DMS79 treated with DMSO at 0.1 percent for 48 hours (cell line): ENCODE measurements around the gene KIF26A.

ENCODE experiments used
- DNase-seq: peaks from one replicate; lab custom pipeline; 2025; lab: John Stamatoyannopoulos, UW

The KIF26A gene

DNA sequence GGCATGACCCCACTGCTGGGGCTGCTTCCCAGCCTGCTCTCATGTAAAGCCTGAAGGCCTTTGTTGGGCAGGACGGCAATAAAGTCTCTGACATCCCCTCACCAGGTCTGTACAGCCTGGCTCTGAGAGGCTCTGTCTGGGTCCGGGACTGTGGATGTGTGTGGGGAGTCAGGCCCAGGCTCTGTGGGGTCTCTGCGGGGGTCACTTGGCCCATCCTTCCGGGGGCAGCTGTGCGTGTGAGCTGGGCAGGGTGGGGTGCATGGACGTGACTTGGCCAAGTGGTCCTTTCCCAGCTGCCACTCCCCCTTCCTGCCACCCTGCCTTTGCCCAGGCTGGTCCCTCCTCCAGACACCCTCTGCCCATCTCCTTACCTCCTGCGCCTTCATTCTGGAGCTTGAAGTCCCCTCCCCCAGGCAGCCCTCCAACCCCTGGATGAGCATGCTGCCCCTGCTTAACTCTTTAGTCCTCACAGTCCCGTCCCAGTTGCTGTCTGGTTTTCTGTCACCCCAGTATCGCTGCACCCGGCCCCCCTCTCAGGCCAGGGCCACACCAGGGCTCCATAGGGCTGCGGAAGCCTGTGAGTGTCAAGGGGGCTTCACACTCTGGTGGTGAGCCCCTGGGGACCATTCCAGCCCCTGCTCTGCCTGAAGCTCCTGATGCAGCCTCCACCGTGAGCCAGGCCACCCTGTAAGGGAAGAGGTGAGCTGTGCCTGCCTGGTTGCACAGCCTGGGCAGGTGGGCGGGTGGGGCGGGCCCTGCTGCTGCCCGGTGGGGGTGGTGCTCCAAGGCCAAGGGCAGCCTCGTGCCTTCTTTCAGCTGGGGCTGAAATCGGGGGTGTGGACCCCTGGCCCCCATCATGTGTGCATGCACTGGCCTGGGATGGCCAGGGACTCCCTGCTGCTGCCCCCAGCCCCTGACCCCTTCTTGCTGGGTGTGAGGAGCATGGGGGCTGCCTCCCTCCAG lies 25.5 kb upstream of the KIF26A start:
- no peak for DNase-seq

DNA sequence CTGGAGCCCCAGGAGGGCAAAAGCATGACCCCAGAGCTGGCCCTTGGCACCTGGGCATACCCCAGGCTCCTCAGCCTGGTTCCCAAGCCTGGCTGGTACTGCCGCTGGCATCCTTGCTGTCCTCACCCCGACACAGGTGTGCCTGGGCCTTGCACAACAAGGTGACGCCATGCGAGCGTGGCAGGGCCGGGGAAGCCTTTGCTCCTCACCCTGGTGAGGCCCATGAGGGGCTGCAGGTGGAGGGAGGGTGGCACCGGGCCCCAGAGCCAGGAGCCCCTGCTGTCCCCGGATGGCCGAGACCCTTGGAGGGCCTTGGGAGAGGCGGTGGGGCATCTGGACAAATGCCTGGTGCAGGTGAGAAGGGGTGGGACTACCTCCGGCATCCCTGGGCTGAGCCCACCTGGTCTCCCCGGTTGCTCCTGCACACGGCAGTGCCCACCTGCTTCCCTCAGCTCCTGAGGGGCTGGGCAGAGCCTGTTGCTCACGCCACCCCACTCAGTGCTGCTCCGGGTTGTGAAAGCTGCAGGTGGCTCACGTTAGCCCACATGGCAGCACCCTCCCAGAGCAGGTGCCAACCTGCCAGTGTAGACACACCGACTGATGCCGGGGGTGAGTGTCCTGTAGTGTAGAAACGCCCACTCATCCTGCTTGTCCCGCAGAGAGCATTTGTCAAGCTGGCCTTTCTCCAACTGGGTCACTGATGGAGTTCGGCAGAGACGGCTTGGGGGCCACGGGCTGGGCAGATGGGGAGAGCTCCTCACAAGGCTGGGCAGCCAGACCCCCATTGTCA lies 24.6 kb upstream of the KIF26A start:
- no peak for DNase-seq

DNA sequence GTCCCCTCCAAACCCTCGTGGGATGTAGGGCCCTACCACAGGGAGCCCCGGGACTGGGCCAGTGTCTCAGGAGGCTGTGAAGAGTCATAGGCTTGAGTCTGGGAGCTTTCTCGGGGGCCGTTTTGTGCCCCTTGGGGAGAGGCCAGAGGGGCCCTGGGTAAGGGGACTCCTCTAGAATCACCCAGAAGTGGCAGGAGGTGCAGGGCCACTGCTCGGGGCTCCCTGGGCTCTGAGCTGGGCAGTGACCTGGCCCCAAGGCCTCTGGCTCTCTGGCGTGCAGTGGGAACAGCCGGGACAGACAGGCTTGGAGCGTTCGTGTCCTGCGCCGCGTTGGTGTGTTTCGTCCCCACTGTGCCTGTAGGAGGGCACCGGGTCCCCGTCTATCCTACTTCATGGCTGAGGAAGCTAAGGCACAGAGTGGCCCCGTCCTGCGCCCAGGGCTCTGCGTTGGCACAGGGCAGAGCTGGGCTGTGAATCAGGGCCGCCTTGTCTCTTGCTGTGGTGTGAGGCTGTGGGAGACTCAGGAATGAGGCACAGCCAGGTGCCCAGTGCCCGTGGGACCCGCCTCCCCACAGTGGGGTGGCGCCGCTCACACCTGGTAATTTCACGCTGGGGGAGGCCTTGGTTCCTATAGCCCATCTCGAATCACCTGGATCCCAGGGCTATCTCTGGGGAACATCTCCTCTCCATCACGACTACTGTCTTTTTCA lies 23.8 kb upstream of the KIF26A start:
- DNase-seq, result no peak

DNA sequence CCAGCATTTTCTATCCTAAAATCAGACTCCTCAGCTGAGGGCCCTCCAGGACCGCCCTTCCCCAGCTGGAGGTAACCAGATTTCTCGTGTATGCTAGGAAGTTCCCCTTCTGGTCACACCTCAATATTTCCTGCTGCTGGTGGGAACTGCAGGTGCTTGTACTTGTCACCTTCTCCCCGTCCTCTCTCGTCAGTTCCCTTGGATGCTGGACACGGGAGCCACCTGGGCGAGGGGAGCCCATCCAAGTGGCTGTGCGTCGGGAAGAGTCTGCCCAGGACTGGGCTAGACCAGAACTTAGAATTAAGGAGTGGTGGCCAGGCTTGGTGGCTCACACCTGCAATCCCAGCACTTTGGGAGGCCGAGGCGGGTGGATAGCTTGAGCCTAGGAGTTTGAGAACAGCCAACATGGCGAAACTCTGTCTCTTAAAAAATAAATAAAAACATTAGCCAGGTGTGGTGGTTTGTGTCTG lies 23.2 kb upstream of the KIF26A start:
- no peak for DNase-seq

DNA sequence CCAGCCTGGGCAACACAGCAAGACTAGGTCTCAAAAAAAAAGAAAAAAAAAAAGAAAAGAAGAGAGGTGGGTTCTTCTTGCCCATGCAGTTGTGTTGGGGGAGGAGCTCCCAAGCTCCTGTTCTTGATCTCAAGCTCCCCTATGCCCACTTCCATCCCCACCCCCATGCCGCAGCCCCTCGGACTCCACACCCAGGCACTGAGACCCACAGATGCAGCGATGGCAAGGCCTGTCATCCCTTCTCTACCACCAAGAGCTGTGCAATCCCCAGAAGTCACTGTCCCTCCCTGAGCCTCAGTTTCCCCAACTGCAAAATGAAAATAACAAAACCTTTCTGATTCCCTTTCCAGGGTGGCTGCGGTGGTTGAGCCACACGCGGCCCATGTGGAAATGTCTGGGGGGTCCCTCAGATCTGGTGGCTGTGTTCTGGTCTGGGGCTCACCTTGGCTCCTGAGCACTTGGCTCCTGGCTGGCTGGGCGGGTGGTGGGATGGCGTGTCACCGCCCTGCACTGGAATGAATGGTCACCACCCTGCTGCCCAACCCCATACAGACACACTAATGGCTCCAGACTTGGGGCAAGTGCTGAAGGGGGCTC lies 22.6 kb upstream of the KIF26A start:
- no peak for DNase-seq

DNA sequence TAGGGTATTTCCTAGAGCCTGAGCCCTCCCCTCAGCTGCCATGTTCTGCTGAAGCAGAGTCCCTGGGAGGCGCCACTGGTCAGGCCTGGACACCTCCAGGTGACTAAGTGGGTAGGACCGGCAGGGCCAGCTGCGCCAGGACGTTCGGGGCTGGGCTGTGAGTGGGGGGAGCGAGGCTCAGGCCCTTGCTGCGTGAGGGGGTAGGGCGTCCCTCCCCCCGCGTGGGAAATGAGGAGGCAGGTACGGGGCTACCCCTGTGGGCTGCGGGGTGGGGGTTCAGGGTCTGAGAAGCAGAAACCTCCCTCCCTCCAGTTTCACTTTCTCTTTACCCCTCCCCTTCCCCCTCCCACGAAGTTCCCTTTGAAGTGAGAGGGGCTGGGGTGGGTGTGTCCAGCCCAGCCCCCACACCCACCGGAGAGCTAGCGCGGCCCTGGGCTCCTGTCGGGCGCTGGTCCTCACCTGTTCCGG lies 22.1 kb upstream of the KIF26A start:
- DNase-seq, result peak; percentile 13

DNA sequence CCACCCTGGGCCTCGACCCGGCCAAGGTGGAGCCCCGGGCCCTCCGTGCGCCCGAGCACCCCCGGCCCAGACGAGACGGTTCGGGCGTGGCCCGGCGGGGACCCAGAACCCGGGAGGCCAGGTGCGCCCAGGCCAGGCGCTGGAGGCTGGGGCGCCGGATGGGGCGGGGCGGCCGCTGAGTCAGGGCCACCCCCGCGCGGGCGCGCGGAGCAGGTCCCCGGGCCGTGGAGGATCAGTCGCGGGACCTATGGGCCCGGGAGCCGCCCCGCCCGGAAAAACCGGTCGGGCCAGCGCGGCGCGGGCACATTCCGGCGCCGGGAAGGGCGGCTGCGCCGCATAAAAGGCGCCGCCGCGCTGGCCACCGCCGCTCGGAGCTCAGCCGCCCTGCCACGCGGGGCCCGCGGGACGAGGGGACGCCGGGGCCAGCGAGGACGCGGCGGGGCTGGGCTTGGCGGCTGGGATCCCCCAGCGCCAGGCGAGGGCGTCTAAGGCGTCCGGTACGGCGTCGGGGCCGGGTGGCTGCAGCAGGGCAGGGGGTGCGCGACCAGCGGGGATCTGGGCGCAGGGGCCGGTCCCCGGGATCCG lies 21.5 kb upstream of the KIF26A start:
- peak; percentile 13 for DNase-seq

DNA sequence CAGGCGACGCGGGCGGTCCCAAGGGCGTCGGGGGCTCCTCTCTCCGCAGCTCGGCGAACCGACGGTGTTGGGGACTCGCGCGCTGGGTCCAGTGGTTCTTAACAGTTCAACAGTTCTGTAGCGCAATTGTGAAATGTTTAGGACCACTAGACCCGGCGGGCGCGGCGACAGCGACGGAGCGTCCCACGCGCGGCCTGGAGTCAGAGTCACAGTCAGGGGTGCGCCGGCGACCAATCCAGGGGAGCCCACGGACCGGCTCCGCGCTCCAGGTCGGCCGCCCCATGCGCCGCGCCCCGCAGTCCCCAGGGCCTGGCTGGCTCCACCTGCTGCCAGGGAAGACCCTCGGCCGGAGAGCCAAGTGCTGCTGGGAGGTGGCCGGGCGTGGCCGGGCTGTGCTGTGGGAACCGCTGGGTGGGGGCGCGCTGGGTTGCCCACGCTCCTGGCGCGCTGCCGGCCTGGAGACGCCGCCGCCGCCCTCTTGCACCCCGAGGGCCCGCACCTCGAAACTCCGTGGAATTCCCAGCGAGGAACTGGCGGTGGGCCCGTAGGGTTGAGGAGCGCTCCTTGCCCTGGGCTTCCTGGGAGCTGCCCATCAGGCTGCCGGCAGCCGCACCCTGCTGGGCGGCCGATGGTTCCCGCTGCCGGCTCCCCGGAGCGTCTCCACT lies 20.9 kb upstream of the KIF26A start:
- DNase-seq, result peak; percentile 37

DNA sequence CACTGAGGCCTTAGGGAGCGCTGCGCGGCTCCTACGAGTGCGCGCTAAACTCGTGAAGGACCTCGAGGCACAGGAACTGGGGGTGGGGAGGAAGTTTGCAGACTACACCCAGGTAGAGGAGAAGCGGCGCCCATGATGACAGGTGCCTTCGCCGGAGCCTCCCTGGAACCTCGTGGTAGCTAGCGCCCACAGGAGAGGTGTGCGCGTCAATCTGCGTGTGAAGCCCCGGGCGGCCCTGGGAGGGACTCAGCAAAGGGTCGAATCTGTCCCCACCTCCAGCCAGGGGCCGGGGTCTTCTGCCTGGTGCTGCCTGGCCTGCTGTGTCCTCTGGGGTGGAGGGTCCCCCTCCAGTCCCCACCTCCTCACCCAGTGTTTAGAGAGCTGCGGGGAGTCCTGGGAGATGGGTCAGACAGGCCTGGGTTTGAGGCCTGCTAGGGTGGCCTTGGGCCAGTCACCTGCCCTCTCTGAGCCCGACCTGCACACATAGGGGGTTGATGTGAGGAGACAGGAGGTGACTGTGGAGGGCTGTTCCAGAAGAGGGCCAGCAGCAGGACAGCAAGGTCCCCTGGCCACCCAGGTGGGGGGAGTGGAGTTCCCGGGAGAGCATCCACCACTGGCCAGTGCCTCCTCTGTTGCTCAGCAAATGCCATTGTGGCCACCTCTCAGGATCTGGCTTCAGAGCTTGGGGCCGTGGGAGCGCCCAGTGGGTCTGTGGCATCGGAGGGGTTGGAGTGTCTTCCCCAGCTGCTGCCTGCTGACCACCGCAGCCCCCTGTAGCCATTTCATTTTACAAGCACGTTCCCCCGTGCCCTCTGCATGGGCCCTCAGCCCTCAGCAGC lies 20.2 kb upstream of the KIF26A start:
- DNase-seq, result peak; percentile 34

DNA sequence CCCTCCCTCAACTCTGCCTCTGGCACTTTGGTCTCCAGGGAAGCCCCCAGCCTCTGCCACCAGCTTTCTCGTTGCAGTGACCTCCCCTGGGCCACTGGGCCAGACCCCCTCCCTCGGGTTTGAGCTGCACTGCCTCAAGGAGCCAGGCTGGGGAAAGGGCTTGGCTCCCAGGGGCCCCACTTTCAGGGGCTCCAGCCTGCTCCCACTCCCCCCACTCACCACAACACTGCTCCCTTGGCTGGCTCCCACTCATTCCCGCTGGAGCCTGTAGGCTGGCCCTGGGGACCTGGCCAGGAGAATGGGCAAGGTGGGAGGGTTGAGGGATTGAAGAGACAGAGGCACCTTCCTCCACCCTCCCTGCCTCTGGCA lies 19.3 kb upstream of the KIF26A start:
- DNase-seq, result no peak

DNA sequence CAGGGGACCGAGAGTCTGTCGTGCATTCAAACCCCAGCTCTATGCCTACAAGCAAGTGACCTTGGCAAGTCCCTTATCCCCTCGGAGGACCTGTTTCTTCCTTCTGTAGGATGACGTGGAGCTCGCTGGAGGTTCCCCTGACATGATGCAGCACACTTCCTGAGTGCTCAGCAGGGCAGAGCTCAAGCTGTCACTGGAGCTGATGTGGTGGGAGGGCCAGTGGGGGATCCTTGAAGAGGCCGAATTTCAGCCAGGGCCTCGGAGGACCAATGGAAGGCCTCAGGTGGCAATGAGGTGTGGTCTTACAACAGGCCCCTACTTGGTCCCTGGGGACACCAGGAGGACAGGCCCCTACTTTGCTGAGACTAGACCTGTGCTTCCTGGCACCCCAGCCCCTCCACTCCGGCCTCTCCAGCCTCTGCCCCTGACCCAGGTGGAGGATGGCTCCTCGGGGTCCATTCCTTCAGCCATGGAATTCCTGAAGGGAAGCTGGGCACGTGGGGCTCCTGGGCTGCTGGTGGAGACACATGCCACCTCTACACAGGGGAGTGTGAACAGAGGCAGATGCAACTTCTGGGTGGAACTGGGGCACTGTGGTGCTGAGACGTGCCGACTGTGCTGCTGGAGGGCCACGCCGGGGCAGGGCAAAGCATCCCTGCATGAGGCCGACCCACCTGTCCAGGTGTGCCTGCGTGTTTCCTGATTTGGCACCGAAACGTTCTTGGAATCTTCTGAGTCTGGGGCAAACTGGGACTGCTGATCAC lies 18.7 kb upstream of the KIF26A start:
- DNase-seq, result no peak

DNA sequence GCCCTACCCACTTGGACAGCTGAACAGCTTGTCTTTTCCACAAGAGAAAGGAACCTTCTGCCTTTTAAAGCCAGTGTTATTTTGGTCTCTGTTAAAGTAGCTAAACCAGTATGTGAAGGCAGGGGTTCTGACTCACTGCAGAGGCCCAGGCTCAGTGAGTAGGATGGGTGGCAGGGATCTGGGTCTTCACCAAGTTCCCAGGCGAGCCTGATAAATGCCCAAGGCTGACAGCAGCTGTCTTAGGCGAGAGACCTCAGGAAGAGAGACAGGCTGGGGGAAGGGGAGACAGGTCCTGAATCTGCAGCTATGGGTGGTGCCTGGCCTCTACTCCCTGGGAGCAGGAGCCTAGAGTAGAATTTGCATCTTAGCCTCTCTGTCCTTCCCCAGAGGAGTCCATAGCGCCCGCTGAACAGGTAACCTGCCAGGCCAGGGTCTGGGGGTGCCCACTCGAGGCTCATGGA lies 18.1 kb upstream of the KIF26A start:
- DNase-seq, result no peak

DNA sequence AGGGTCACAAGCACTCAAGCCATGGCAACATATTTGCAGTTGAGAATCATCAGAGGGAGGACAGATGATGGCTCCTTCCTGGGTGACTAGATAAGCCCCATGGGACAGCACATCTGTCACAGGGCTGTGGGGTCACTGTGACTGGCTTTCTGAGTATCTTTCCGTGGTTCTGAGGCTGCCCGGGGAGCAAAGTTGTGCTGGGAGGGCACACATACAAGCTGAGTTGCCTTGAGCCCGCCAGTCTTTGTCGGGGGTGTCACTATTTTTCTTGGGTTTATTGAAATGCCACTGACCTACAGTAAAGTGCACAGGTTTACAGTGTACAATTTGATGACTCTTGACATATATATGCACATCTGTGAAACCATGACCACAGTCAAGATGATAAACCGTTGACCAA lies 17.2 kb upstream of the KIF26A start:
- no peak for DNase-seq

DNA sequence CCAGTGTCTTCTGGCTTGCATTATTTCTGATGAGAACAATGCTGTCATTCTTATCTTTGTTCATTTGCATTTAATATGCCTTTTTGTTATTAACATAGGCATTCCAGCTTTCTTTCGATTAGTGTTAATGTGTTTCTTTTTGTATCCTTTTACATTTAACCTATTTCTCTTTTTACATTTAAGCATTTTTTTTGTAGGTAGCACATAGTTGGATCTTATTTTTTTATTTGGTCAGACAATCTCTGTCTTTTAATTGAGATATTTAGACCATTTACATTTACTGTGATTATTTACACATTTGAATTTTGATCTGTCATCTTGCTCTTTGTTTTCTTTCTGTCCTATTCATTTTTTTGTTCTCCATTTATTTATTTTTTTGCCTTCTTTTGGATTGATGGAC lies 14.5 kb upstream of the KIF26A start:
- DNase-seq, result no peak

DNA sequence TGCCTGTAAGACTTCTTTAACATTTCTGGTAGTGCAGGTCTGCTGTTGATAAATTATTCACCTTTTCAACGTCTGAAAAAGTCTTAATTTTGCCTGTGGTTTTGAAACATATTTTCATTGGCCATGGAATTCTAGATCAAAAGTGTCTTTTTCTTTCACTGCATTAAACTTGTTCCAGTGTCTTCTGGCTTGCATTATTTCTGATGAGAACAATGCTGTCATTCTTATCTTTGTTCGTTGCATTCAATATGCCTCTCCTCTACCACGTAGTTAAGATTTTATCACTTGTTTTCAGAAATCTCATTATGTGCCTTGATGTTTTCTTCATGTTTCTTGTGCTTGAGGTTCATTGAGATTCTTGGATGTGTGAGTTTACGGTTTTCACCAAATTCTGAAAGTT lies 13.4 kb upstream of the KIF26A start:
- DNase-seq, result no peak

DNA sequence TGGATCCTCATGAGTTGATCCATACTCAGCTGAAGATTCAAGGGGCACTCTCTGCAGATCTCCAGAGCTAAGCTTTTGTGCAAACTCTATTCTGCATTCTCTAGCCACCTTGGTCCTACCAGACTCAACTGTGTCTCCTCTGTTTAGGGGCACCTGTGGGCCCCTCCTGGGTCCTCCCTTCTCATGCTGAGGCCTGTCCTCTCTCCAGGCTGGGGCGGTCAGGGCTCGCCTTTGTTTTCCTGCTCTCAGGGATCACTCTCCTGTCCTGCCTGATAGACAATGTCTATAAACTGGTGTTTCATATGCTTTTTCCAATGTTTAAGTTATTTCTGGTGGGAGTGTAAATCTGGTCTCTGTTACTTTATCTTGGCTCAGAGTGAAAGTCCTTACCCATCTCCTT lies 11.6 kb upstream of the KIF26A start:
- no peak for DNase-seq

DNA sequence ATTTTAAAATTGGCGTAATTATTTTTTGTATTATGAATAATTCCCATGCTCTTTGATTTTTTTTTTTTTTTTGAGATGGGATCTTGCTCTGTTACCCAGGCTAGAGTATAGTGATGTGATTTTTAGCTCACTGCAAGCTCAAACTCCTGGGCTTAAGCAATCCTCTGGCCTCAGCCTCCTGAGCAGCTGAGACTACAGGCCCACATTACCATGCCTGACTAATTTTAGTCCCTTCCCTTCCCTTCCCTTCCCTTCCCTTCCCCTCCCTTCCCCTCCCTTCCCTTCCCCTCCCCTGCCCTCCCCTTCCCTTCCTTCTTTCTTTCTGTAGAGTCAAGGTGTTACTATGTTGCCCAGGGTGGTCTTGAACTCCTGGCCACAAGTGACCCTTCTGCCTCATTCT lies 9.4 kb upstream of the KIF26A start:
- no peak for DNase-seq

DNA sequence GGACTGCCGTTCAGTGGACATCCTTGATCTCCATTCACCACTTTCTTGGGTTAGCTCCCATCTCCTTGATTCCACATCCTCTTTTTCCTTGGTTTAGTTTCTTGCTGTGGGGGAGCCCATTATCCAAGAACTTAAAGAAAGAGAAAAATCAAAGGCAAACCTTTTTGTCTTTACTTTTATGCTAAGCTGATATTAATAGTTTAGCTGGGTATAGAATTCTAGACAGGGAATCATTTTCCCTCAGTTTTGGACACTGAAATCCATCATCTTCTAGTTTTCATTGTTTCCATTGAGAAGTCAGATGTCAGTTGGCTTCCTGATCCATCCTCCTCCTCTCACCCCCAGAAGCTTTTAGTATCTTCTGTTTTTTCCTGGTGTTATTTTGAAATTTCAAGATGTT lies 8.8 kb upstream of the KIF26A start:
- DNase-seq, result no peak

DNA sequence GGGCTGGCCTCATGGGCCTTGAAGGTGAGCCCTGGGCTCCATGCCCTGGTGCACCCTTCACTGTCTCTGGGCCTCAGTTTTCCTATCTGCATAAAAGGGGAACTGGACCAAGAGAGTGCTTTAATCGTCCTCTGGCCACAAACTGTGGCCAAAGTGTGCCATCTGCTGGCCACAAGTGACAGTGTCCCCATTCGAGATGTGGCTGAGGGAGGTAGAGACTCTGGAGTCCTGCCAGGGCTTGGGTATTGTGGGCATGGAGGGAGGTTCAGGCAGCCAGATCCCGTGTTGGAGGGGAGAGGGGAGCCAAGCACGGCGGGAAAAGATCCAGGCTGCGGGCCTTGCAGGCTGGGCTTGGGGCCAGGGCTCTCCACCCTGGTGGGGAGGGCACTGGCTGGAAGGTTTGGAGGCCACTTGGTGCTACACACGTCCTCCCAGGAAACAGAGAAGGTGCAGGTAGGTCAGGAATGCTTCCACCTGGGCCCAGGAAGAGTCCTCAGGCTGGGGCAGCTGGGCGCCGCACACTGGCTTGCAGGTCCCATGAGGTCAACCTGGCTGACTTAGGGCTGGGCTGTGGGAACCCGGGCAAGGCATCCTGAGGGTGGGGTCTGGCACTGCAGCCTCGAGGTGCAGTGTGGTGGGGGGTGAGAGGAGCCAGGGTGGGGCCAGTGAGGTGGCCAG lies 7.3 kb upstream of the KIF26A start:
- DNase-seq, result peak; percentile 97
